ENCODE measurements around the gene PXDN. TPM values are rescaled to one million over a fixed set of nuclear protein-coding genes. Genes with fewer than 3 reads are reported as not detected.

The PXDN gene
- total RNA-seq, 1 donor, result 137 TPM

GRCh38 chr2:1748741-1749488 is 4.6 kb upstream of the PXDN start:
- H3K4me3 ChIP-seq (ENCODE audit: low read depth, low read length), result no peak overlapping the region
- TF ChIP-seq CTCF (IDR thresholded peaks at IDR 0.05; ENCODE audit: insufficient read depth, low read length), result no peak
- DNase-seq (ENCODE audit: low read depth), result no peak

GRCh38 chr2:1748176-1748740 is 3.9 kb upstream of the PXDN start:
- TF ChIP-seq CTCF (IDR thresholded peaks at IDR 0.05; ENCODE audit: insufficient read depth, low read length), result no peak

GRCh38 chr2:1747065-1747941 is 3.0 kb upstream of the PXDN start:
- no peak for DNase-seq (ENCODE audit: low read depth)
- no peak overlapping the region for H3K4me3 ChIP-seq (ENCODE audit: low read depth, low read length)
- TF ChIP-seq CTCF (IDR thresholded peaks at IDR 0.05; ENCODE audit: insufficient read depth, low read length), result no peak

More at GRCh38 chr2:1748176-1748740, 3.9 kb upstream of the PXDN start:
- no peak overlapping the region for H3K4me3 ChIP-seq (ENCODE audit: low read depth, low read length)
- no peak for DNase-seq (ENCODE audit: low read depth)

- no peak for TF ChIP-seq CTCF (IDR thresholded peaks at IDR 0.05; ENCODE audit: insufficient read depth, low read length)
- H3K4me3 ChIP-seq (ENCODE audit: low read depth, low read length), result no peak overlapping the region
- no peak for DNase-seq (ENCODE audit: low read depth)
Measured at GRCh38 chr2:1746174-1747064, 2.1 kb upstream of the PXDN start.

- H3K4me3 ChIP-seq (ENCODE audit: low read depth, low read length), result peak overlapping the region; percentile 81
- no peak for TF ChIP-seq CTCF (IDR thresholded peaks at IDR 0.05; ENCODE audit: insufficient read depth, low read length)
- no peak for DNase-seq (ENCODE audit: low read depth)
Measured at GRCh38 chr2:1745171-1746023, 1.1 kb upstream of the PXDN start.

Data from fibroblast of the aortic adventitia (primary cell).